ENCODE results near the gene CBLB.
A peak's percentile ranks its signal among the peaks of the same experiment; 100 is the strongest.
"Not testable (repeated sequence)": the region's sequence is repeated elsewhere in the genome, so short reads cannot be mapped to it uniquely, and the experiment has no call there.

CBLB gene

GRCh38 chr3:105816833-105817232 is 52.0 kb downstream of the CBLB start:
- DNase-seq (ENCODE audit: low spot score): no peak

GRCh38 chr3:105815331-105815730 is 53.5 kb downstream of the CBLB start:
- DNase-seq (ENCODE audit: low spot score): not testable (repeated sequence)

DNA sequence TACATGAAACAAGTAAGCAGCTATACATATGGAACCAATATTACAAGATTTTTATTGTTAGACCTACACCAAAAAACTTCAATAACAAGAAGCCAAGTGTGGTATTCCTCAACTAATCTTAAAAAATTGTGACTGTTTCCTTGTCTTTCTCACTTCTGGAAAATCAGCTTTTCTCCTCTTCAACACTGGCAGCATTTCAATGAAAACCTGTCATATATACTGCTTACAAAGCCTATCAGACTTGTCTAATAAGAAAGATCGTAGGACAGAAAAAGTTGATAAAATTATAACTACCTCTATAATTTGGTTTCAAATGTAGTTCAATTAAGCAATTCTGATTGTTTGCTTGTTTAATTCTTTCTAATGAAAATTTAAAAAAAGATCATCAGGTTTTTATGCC is 55.1 kb downstream of the CBLB start:
- DNase-seq (ENCODE audit: low spot score): peak; percentile 7

GRCh38 chr3:105812194-105812586 is 56.6 kb downstream of the CBLB start:
- DNase-seq (ENCODE audit: low spot score): no peak

GRCh38 chr3:105811518-105812193 is 57.2 kb downstream of the CBLB start:
- DNase-seq (ENCODE audit: low spot score): no peak

DNA sequence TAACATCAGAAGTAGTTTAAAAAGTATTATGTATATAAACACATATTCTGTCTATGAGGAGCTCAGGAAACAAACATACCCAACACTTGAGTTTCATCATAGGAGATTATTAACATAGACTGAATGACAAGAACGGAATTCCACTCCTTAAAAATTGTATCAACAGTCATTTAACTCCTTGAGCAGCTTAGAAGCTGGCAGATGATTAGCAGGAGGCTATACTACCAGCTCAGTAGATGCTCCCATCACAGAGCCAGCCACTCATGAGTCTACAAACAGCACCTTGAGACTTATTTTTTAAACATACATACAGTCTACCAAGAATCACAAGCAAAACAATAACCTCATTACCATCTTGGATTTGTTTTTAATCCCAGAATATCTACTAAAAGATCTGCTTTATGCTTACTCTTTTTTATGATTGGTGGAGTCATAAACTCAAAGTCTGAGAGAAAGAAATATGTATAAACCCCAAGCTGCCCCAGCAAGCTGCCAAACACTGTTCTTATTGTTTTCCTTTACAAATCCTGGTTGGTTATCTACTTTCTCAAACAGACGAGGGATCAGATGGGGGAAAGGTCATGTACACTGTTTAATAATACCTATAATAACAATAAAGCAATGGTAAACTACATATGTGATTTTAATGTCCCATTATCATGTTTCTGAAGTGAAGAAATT is 59.5 kb downstream of the CBLB start:
- DNase-seq (ENCODE audit: low spot score): peak; percentile 26

DNA sequence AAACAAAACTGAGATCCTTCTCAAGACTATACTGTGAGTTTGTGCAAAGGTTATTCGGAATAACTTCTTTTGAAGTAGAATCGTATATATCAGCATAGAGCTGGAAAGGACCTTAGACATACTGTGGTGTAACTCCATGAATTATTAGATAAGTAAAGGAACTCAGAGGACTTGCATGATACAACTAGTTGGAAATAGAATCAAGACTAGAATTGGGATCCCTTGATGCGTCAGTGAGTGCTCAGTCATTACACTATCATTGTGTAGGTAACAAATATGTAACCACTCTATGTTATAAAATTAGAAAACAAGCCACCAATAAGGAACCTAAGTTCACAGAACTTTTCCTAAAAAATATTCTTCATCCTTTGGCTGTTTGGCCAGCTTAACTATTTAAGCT is 61.1 kb downstream of the CBLB start:
- no peak for DNase-seq (ENCODE audit: low spot score)

GRCh38 chr3:105807146-105807545 is 61.7 kb downstream of the CBLB start:
- no peak for DNase-seq (ENCODE audit: low spot score)

GRCh38 chr3:105806359-105806758 is 62.5 kb downstream of the CBLB start:
- peak; percentile 8 for DNase-seq (ENCODE audit: low spot score)

- DNase-seq (ENCODE audit: low spot score): no peak
These were observed 63.4 kb downstream of the CBLB start for GRCh38 chr3:105805404-105805803.

DNA sequence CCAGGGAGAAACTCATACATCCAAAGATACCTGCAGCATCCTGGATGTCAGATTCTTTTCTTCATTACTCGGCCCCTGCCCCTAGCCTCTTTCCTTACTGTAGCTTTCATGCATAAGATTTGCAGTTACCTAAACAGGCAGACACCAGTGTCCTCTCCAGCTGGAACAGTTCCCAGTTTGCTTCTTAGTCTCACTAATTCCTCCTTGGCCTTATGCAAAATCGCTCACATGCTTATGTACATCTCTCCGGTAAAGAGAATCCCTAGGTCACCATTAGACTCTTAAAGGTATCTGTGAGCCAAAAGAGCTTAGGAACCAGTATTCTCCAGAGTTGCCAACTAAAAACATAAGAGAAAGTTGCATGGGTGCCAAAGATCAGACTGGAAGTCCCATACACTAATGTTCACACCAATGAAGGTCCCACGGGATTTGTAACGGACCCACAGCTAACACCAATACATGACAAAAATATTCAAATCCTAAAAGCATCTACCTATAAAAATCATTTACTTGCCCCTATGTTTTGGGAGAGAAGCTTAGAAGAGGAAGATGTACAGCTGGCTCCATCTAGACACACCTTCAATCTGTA is 66.6 kb downstream of the CBLB start:
- DNase-seq (ENCODE audit: low spot score): peak; percentile 82

- DNase-seq (ENCODE audit: low spot score): no peak
These were observed 67.4 kb downstream of the CBLB start for GRCh38 chr3:105801397-105801796.

DNA sequence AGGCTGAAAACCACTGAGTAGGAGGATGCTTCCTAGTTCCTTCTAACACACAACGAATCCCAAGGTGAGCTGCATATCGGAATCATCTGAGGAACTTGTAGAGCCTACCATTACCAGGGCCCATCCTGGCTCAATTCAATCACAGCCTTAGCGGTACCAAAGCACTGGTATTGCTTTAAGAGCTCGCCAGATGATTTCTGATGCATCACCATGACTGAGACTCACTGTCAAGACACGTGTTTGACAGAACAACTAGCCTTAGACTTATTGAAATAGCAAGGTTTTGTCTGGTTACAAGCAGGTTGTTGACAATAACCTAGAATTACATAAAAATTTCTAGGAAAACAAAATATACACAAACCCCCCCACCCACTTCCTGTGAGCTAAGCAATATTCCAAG is 68.5 kb downstream of the CBLB start:
- DNase-seq (ENCODE audit: low spot score): no peak

GRCh38 chr3:105799286-105799685 is 69.5 kb downstream of the CBLB start:
- DNase-seq (ENCODE audit: low spot score): no peak

DNA sequence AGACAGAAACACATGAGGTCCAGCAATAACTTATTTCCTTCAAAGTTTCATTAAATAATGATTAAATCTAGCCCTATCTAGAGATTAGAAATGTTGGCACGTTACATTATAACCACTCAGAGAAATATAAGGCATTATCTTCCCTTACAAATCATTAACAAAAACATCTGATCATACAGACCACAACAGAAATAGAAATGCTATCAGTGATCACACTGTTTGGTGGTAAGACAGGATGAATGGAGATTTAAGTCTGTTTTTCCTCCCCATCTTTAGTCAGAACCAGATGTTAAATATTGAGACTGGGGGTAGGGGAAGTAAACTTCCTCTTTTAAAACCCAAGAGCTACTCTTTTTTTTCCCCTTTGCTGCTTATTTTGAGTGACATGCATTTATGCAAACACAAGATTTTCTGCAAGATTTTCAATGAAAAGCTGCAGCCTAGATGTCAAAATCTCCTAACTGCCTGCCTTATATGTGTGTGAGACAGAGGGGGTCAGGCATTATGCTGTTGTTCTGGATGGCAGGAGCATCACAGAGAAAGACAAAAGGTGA is 70.4 kb downstream of the CBLB start:
- DNase-seq (ENCODE audit: low spot score): no peak

GRCh38 chr3:105793040-105793439 is 75.8 kb downstream of the CBLB start:
- DNase-seq (ENCODE audit: low spot score): no peak

- no peak for DNase-seq (ENCODE audit: low spot score)
These were observed 76.7 kb downstream of the CBLB start for GRCh38 chr3:105791919-105792786.

GRCh38 chr3:105791131-105791530 is 77.7 kb downstream of the CBLB start:
- no peak for DNase-seq (ENCODE audit: low spot score)

- no peak for DNase-seq (ENCODE audit: low spot score)
These were observed 78.3 kb downstream of the CBLB start for GRCh38 chr3:105790534-105790933.

DNA sequence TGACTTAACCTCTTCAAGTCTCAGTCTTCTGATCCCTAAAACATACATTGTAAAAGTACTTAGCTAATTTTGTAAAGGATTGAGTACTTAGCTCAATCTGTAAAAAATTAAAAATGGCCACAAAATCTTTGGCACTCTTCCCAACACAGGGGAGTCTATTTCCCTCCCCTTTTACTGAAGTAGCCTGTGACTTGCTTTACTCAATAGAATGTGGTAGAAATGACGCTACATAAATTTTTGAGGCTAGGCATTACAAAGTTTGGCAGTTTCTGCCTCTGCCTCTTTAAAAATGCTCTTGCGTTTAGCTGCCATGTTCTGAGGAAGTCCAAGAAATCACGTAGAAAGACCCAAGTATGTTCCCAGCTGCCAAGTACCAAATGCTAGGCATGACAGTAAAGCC is 80.2 kb downstream of the CBLB start:
- no peak for DNase-seq (ENCODE audit: low spot score)

- DNase-seq (ENCODE audit: low spot score): no peak
These were observed 81.4 kb downstream of the CBLB start for GRCh38 chr3:105787453-105787852.

DNA sequence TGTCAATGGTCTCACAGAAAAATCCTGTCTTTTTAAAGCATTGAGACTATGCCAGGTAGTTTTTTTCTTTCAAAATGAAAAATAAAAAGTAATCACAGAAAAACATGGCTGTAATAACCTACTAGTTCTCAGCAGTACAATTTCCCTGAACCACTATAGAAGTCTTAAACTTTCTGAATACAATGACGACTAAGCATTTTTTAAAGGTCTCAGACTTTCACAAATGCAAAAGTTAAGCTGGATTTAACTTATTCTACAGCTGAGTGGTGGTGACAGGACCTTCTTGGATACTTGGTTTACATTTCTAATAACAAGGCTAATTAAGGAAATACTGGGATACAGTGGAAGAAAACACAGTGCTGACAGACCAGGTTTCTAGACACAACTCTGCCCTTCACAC is 81.8 kb downstream of the CBLB start:
- no peak for DNase-seq (ENCODE audit: low spot score)
